Smooth muscle cell (in vitro differentiated cells): ENCODE results near the gene PSAP. TPM values are rescaled to one million over a fixed set of nuclear protein-coding genes. Genes with fewer than 3 reads are reported as not detected.
"Not testable (repeated sequence)": the region's sequence is repeated elsewhere in the genome, so short reads cannot be mapped to it uniquely, and the experiment has no call there.

Experiments
- DNase-seq: peaks from one replicate; lab custom pipeline; 2025; ENCODE audit not compliant: unreplicated experiment; lab: John Stamatoyannopoulos, UW
- H2AFZ ChIP-seq: fragments of 200-600 bp; sonication (generic); 2 replicates; pipeline ENCODE4 v1.6.0; 2016; ENCODE audit warnings: antibody characterized with exemption, low read depth, mild to moderate bottlenecking
- H3F3A ChIP-seq: fragments of 200-600 bp; sonication (generic); 2 replicates; pipeline ENCODE4 v1.6.0; 2017; ENCODE audit warnings: antibody characterized with exemption, low read depth
- H3K27ac ChIP-seq: fragments of 200-600 bp; sonication (generic); 2 replicates; pipeline ENCODE4 v1.5.1; 2016; ENCODE audit warnings: low read depth, mild to moderate bottlenecking
- H3K27me3 ChIP-seq: fragments of 200-600 bp; sonication (generic); 2 replicates; pipeline ENCODE4 v1.6.1; 2016; ENCODE audit warnings: low read depth, mild to moderate bottlenecking
- H3K36me3 ChIP-seq: fragments of 200-600 bp; sonication (generic); 2 replicates; pipeline ENCODE4 v1.5.1; 2016; ENCODE audit warnings: low read depth
- H3K4me1 ChIP-seq: fragments of 200-600 bp; sonication (generic); 2 replicates; pipeline ENCODE4 v1.5.1; 2016; ENCODE audit warnings: low read depth
- H3K4me2 ChIP-seq: fragments of 200-600 bp; sonication (generic); 2 replicates; pipeline ENCODE4 v1.6.0; 2016; ENCODE audit warnings: mild to moderate bottlenecking
- H3K4me3 ChIP-seq: fragments of 200-600 bp; sonication (generic); 2 replicates; pipeline ENCODE4 v1.5.1; 2016; ENCODE audit warnings: mild to moderate bottlenecking
- H3K79me2 ChIP-seq: fragments of 200-600 bp; sonication (generic); 2 replicates; pipeline ENCODE4 v1.6.0; 2016; ENCODE audit warnings: low read depth, mild to moderate bottlenecking
- H3K9ac ChIP-seq: fragments of 200-600 bp; sonication (generic); 2 replicates; pipeline ENCODE4 v1.6.0; 2016; ENCODE audit warnings: low read depth
- H3K9me3 ChIP-seq: fragments of 200-600 bp; sonication (generic); replicated peaks from 2 replicates; pipeline ENCODE4 v1.5.1; 2016; ENCODE audit warnings: low read depth
- H4K20me1 ChIP-seq: fragments of 200-600 bp; sonication (generic); 2 replicates; pipeline ENCODE4 v1.6.0; 2016; ENCODE audit warnings: low read depth
- WGBS: methylation state at CpG from one replicate; pipeline ENCODE4 v1.1.7; 2016; ENCODE audit warnings: low lambda C conversion rate; 5-methylcytosine and 5-hydroxymethylcytosine counted together
- polyA plus RNA-seq: library from polyadenylated mRNA; unstranded; fragments of >200 nt; fragmentation: Nextera tagmentation; extraction: Ambion mirVana; gene quantifications from 2 replicates; pipeline ENCODE4 v1.2.1, GENCODE V29; 2016
- total RNA-seq: library from RNA; depleted of rRNA; stranded (reverse); fragments of >200 nt; gene quantifications from 2 replicates; pipeline ENCODE4 v1.2.3, GENCODE V29; 2014
- TF ChIP-seq, protein P1 (sequence below): fragments of 200-600 bp; sonication (generic); IDR thresholded peaks from 2 replicates; pipeline ENCODE4 v1.5.1; 2017; ENCODE audit warnings: borderline replicate concordance, mild to moderate bottlenecking, antibody characterized with exemption; ENCODE audit not compliant: insufficient read depth, poor library complexity, severe bottlenecking

The PSAP gene
- total and polyA plus RNA-seq, 2 experiments from 2014 or later: 282 to 500 TPM

- H3K36me3 ChIP-seq: no peaks in the 10 kb centered on the region
- H3K79me2 ChIP-seq: peaks cover 19% of the 10 kb centered on the region
- H3K4me1 ChIP-seq: peaks cover 13% of the 10 kb centered on the region
- TF ChIP-seq, protein P1, sequence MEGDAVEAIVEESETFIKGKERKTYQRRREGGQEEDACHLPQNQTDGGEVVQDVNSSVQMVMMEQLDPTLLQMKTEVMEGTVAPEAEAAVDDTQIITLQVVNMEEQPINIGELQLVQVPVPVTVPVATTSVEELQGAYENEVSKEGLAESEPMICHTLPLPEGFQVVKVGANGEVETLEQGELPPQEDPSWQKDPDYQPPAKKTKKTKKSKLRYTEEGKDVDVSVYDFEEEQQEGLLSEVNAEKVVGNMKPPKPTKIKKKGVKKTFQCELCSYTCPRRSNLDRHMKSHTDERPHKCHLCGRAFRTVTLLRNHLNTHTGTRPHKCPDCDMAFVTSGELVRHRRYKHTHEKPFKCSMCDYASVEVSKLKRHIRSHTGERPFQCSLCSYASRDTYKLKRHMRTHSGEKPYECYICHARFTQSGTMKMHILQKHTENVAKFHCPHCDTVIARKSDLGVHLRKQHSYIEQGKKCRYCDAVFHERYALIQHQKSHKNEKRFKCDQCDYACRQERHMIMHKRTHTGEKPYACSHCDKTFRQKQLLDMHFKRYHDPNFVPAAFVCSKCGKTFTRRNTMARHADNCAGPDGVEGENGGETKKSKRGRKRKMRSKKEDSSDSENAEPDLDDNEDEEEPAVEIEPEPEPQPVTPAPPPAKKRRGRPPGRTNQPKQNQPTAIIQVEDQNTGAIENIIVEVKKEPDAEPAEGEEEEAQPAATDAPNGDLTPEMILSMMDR: no peak
- peaks cover 11% of the 10 kb centered on the region for H4K20me1 ChIP-seq
- whole genome bisulfite sequencing: 78% methylated on average over 5 of the region's 5 CpGs
- DNase-seq: no peak
- H3K4me3 ChIP-seq: no peak overlapping the region
- no peaks in the 10 kb centered on the region for H3K9me3 ChIP-seq
- H3F3A ChIP-seq: no peaks in the 10 kb centered on the region
- no peak overlapping the region for H3K4me2 ChIP-seq
- H3K27ac ChIP-seq: no peak overlapping the region
- no peak overlapping the region for H2AFZ ChIP-seq
- H3K9ac ChIP-seq: no peak overlapping the region
- no peaks in the 10 kb centered on the region for H3K27me3 ChIP-seq
Measured at GRCh38 chr10:71854031-71854430, 3.0 kb upstream of the PSAP start.

GRCh38 chr10:71852355-71852937, 1.4 kb upstream of the PSAP start:
- no peaks in the 10 kb centered on the region for H3K36me3 ChIP-seq
- no peak overlapping the region for H3K4me2 ChIP-seq
- H3K4me3 ChIP-seq: no peak overlapping the region
- peaks cover 27% of the 10 kb centered on the region for H4K20me1 ChIP-seq
- H3K9me3 ChIP-seq: no peaks in the 10 kb centered on the region
- no peaks in the 10 kb centered on the region for H3F3A ChIP-seq
- TF ChIP-seq, protein P1: no peak
- no peak overlapping the region for H3K27ac ChIP-seq
- no peak for DNase-seq
- H3K9ac ChIP-seq: no peak overlapping the region
- H2AFZ ChIP-seq: no peak overlapping the region
- H3K27me3 ChIP-seq: no peaks in the 10 kb centered on the region
- peaks cover 24% of the 10 kb centered on the region for H3K4me1 ChIP-seq
- WGBS: 95% methylated on average over 11 of the region's 11 CpGs
- H3K79me2 ChIP-seq: peaks cover 35% of the 10 kb centered on the region

DNA sequence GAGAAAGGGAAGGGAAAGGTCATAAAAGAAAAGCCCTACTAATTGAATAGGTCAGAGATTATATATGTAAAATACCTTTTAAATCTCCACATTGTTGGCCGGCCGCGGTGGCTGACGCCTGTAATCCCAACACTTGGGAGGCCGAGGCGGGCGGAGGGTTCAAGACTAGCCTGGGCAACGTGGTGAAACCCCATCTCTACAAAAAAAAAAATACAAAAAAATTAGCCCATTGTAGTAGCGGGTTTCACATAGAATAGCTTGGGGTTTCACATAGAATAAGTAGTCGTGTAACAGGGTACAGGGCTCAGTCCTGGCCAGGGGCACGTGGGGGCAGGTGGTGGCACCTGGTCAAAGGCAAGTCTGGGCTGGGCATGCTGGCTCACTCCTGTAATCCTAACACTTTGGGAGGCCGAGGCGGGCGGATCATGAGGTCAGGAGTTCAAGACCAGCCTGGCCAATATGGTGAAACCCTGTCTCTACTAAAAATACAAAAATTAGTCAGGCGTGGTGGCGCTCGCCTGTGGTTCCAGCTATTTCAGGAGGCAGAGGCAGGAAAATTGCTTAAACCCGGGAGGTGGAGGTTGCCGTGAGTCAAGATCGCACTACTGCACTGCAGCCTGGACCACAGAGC, 529 bp upstream of the PSAP start:
- peaks cover 43% of the 10 kb centered on the region for H3K79me2 ChIP-seq
- H3K36me3 ChIP-seq, H3F3A ChIP-seq, DNase-seq, H3K9me3 ChIP-seq, H3K27me3 ChIP-seq: not testable (repeated sequence)
- H4K20me1 ChIP-seq: peaks cover 36% of the 10 kb centered on the region
- H3K4me3 ChIP-seq: peak overlapping the region; percentile 87
- H3K27ac ChIP-seq: peak overlapping the region; percentile 30
- peaks cover 24% of the 10 kb centered on the region for H3K4me1 ChIP-seq
- H3K9ac ChIP-seq: peak overlapping the region; percentile 22
- peak overlapping the region; percentile 82 for H3K4me2 ChIP-seq
- WGBS: 58% methylated on average over 20 of the region's 20 CpGs
- H2AFZ ChIP-seq: peak overlapping the region; percentile 60

DNA sequence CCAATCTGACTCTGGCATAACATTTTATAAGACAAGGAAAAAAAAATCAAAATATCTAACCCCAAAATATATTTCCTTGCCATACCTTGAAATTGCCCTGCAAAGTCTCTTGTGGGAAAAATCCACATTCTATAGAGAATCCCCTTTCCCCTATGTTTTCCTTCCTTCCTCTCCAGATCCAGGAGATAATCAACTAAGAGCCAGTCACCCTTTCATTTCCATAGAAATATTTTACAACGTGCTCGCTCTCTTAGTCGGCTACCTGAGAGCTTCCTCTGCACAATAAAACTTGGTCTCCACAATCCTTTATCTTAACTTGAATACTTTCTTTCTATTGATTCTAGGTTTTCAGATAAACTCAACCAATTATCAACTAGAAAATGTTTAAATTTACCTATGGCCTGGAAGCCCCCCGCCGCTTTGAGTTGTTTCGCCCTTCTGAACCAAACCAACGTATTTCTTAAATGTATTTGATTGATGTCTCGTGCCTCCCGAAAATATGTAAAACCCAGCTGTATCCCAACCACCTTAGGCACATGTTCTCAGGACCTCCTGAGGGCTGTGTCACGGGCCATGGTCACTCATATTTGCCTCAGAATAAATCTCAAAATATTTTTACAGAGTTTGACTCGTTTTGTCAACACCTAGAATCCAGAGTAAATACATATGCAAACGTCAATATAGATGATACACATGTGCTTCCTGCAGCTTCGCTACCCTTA, 869 bp downstream of the PSAP start:
- Histone ChIP-seq H3K4me2 (peak overlapping the region; percentile 98), H3K79me2 (peaks cover 57% of the 10 kb centered on the region), H3K9ac (peak overlapping the region; percentile 99), H4K20me1 (peaks cover 50% of the 10 kb centered on the region), H3K4me3 (peak overlapping the region; percentile 87), H3K27me3 (no peaks in the 10 kb centered on the region), H3K4me1 (peaks cover 24% of the 10 kb centered on the region), H2AFZ (no peak overlapping the region), H3K36me3 (no peaks in the 10 kb centered on the region), H3K27ac (peak overlapping the region; percentile 95), H3F3A (no peaks in the 10 kb centered on the region), H3K9me3 (no peaks in the 10 kb centered on the region)
- WGBS: 6% methylated on average over 13 of the region's 13 CpGs
- TF ChIP-seq, protein P1: no peak
- DNase-seq: no peak
